OCI-LY3 (cell line): Measurements from ENCODE around the gene UBA6.

Source experiments
- H2AFZ ChIP-seq: fragments of 200-600, 300-600 bp; shearing (Covaris generic); 2 replicates; pipeline ENCODE4 v1.6.0; 2014; ENCODE audit warnings: antibody characterized with exemption, low read depth, low read length
- H3K27ac ChIP-seq: fragments of 200-600, 300-600 bp; sonication (generic); 2 replicates; pipeline ENCODE4 v1.5.1; 2014; ENCODE audit warnings: mild to moderate bottlenecking, low read length, moderate library complexity, mixed read lengths
- H3K27me3 ChIP-seq: fragments of 200-600, 300-600 bp; sonication (generic); 2 replicates; pipeline ENCODE4 v1.6.1; 2014; ENCODE audit warnings: low read depth, low read length, mixed read lengths
- H3K36me3 ChIP-seq: fragments of 200-600, 300-600 bp; sonication (generic); replicated peaks from 2 replicates; pipeline ENCODE3; 2014; ENCODE audit warnings: low read depth, low read length, mixed read lengths
- H3K4me1 ChIP-seq: fragments of 300-600, 200-600 bp; sonication (generic); 2 replicates; pipeline ENCODE4 v1.6.1; 2014; ENCODE audit warnings: low read length, mixed read lengths
- H3K4me2 ChIP-seq: fragments of 200-600, 300-600 bp; sonication (generic); 2 replicates; pipeline ENCODE4 v1.6.1; 2014; ENCODE audit warnings: low read length, mixed read lengths
- H3K4me3 ChIP-seq: fragments of 300-600, 200-600 bp; sonication (generic); 2 replicates; pipeline ENCODE4 v1.5.1; 2014; ENCODE audit warnings: antibody characterized with exemption, mild to moderate bottlenecking, low read length, moderate library complexity
- H3K79me2 ChIP-seq: fragments of 300-600, 200-600 bp; shearing (Covaris generic); 2 replicates; pipeline ENCODE4 v1.6.1; 2014; ENCODE audit warnings: mild to moderate bottlenecking, low read length, mixed read lengths
- H3K9ac ChIP-seq: fragments of 300-600, 200-600 bp; shearing (Covaris generic); 2 replicates; pipeline ENCODE4 v1.6.0; 2014; ENCODE audit warnings: mild to moderate bottlenecking, low read length, moderate library complexity
- H3K9me3 ChIP-seq: fragments of 200-600, 300-600 bp; shearing (Covaris generic); 2 replicates; pipeline ENCODE4 v1.6.1; 2014; ENCODE audit warnings: low read length, mixed read lengths; ENCODE audit not compliant: insufficient read depth
- H4K20me1 ChIP-seq: fragments of 200-600, 300-600 bp; sonication (generic); 2 replicates; pipeline ENCODE4 v1.6.1; 2016; ENCODE audit warnings: low read length, mixed read lengths; ENCODE audit not compliant: insufficient read depth
- EZH2phosphoT487 ChIP-seq: fragments of 200-600 bp; shearing (Covaris generic); IDR thresholded peaks from 2 replicates; pipeline ENCODE4 v1.6.1; 2018; ENCODE audit warnings: antibody characterized with exemption, mixed run types, low read depth
- TF ChIP-seq, protein P1 (sequence below): fragments of 200-600, 300-600 bp; sonication (generic); IDR thresholded peaks from 2 replicates; pipeline ENCODE4 v1.5.1; 2014; ENCODE audit warnings: antibody characterized with exemption, low read length, low read depth

The UBA6 gene

DNA sequence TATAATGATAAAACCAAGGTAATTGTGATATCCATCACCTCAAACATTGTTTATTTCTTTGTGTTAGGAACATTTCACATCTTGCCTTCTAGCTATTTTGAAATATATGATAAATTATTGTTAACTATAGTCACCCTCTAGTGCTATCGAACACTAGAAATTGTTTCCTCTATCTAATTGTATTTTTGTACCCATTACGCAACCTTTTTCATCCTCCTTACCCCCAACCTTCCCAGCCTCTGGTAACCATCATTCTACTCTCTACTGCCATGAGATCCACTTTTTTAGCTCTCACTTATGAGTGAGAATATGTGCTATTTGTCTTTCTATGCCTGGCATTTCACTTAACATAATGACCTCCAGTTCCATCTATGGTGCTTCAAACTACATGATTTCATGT, 3.9 kb upstream of the UBA6 start:
- no peak overlapping the region for H3K4me2 ChIP-seq
- H3K9ac ChIP-seq, result no peak overlapping the region
- no peak overlapping the region for H3K27ac ChIP-seq
- peaks cover 5% of the 10 kb centered on the region; the same call in 1 of the 2 replicates for H3K9me3 ChIP-seq
- H3K4me3 ChIP-seq, result no peak overlapping the region
- H3K27me3 ChIP-seq, result no peaks in the 10 kb centered on the region
- no peak overlapping the region for H2AFZ ChIP-seq
- no peak for TF ChIP-seq EZH2phosphoT487
- TF ChIP-seq, protein P1, sequence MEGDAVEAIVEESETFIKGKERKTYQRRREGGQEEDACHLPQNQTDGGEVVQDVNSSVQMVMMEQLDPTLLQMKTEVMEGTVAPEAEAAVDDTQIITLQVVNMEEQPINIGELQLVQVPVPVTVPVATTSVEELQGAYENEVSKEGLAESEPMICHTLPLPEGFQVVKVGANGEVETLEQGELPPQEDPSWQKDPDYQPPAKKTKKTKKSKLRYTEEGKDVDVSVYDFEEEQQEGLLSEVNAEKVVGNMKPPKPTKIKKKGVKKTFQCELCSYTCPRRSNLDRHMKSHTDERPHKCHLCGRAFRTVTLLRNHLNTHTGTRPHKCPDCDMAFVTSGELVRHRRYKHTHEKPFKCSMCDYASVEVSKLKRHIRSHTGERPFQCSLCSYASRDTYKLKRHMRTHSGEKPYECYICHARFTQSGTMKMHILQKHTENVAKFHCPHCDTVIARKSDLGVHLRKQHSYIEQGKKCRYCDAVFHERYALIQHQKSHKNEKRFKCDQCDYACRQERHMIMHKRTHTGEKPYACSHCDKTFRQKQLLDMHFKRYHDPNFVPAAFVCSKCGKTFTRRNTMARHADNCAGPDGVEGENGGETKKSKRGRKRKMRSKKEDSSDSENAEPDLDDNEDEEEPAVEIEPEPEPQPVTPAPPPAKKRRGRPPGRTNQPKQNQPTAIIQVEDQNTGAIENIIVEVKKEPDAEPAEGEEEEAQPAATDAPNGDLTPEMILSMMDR, result no peak
- H3K36me3 ChIP-seq, result peaks cover 20% of the 10 kb centered on the region
- H3K79me2 ChIP-seq, result peaks cover 63% of the 10 kb centered on the region
- no peaks in the 10 kb centered on the region for H4K20me1 ChIP-seq
- peaks cover 6% of the 10 kb centered on the region for H3K4me1 ChIP-seq

- Histone ChIP-seq H3K36me3 (peaks cover 15% of the 10 kb centered on the region), H3K4me2 (peak overlapping the region; percentile 79), H3K4me3 (peak overlapping the region; percentile 90), H3K27me3 (no peaks in the 10 kb centered on the region), H3K9ac (peak overlapping the region; percentile 76), H3K27ac (no peak overlapping the region), H2AFZ (no peak overlapping the region), H3K79me2 (peaks cover 74% of the 10 kb centered on the region), H4K20me1 (peaks cover 8% of the 10 kb centered on the region; the same call in 1 of the 2 replicates), H3K9me3 (peaks cover 5% of the 10 kb centered on the region; the same call in 1 of the 2 replicates), H3K4me1 (peaks cover 15% of the 10 kb centered on the region)
- TF ChIP-seq, protein P1, result no peak
- TF ChIP-seq EZH2phosphoT487, result no peak
Observed at GRCh38 chr4:67702166-67702565, 1.2 kb upstream of the UBA6 start.

DNA sequence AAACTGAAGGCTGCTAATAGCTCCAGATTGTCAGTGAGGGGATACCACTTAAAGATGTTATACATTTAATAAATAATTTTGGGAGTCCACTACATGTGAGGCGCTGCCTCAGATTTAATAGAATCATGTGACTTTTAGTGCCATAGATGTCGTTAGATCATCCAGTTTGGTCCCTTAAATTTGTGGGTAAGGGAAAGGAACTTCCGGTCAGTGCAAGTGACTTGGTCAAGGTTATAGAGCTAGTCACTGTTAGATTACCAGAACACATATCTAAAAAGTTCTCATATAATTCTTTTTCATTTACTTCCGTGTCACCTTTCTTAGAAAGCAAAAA, 529 bp upstream of the UBA6 start:
- H3K4me1 ChIP-seq, result peaks cover 15% of the 10 kb centered on the region
- H3K9ac ChIP-seq, result peak overlapping the region; percentile 76
- peaks cover 11% of the 10 kb centered on the region for H3K36me3 ChIP-seq
- peak overlapping the region; percentile 79 for H2AFZ ChIP-seq
- peak overlapping the region; percentile 29 for H3K27ac ChIP-seq
- no peaks in the 10 kb centered on the region for H3K27me3 ChIP-seq
- H4K20me1 ChIP-seq, result peaks cover 8% of the 10 kb centered on the region; the same call in 1 of the 2 replicates
- peaks cover 75% of the 10 kb centered on the region for H3K79me2 ChIP-seq
- peaks cover 5% of the 10 kb centered on the region; the same call in 1 of the 2 replicates for H3K9me3 ChIP-seq
- peak overlapping the region; percentile 90 for H3K4me3 ChIP-seq
- peak overlapping the region; percentile 79 for H3K4me2 ChIP-seq
- no peak for TF ChIP-seq EZH2phosphoT487
- TF ChIP-seq, protein P1, result no peak

- Histone ChIP-seq H3K9me3 (no peaks in the 10 kb centered on the region), H3K27me3 (no peaks in the 10 kb centered on the region), H2AFZ (0 out of 2 replicates have a peak overlapping the region, but pooled peaks have one; percentile 37), H3K9ac (peak overlapping the region; percentile 90), H3K4me3 (peak overlapping the region; percentile 90), H3K4me1 (peaks cover 15% of the 10 kb centered on the region), H3K36me3 (peaks cover 9% of the 10 kb centered on the region), H3K4me2 (peak overlapping the region; percentile 61), H3K27ac (peak overlapping the region; percentile 67), H3K79me2 (peaks cover 65% of the 10 kb centered on the region), H4K20me1 (peaks cover 8% of the 10 kb centered on the region; the same call in 1 of the 2 replicates)
- no peak for TF ChIP-seq EZH2phosphoT487
- TF ChIP-seq, protein P1, result no peak
Observed at GRCh38 chr4:67700116-67700737, 728 bp downstream of the UBA6 start.
